Endothelial cell (in vitro differentiated cells): ENCODE data around the gene DYNC1I2. TPM values are rescaled to one million over a fixed set of nuclear protein-coding genes. Genes with fewer than 3 reads are reported as not detected.

ENCODE experiments used
- DNase-seq: peaks from one replicate; pipeline ENCODE4 v3.0.0; 2021; ENCODE audit warnings: low spot score
- H3K27ac Mint-ChIP-seq: one replicate; pipeline ENCODE4 v1.8.0; 2021; ENCODE audit warnings: mixed read lengths, inconsistent platforms; ENCODE audit not compliant: unreplicated experiment
- H3K27me3 Mint-ChIP-seq: one replicate; pipeline ENCODE4 v1.8.0; 2021; ENCODE audit warnings: mild to moderate bottlenecking, moderate library complexity, mixed read lengths, inconsistent platforms; ENCODE audit not compliant: unreplicated experiment
- H3K36me3 Mint-ChIP-seq: one replicate; pipeline ENCODE4 v1.8.0; 2021; ENCODE audit warnings: mild to moderate bottlenecking, low read depth, mixed read lengths, inconsistent platforms; ENCODE audit not compliant: unreplicated experiment
- H3K4me1 Mint-ChIP-seq: one replicate; pipeline ENCODE4 v1.8.0; 2021; ENCODE audit warnings: mild to moderate bottlenecking, mixed read lengths, inconsistent platforms; ENCODE audit not compliant: unreplicated experiment
- H3K4me3 Mint-ChIP-seq: one replicate; pipeline ENCODE4 v1.8.0; 2021; ENCODE audit warnings: mild to moderate bottlenecking, mixed read lengths, inconsistent platforms; ENCODE audit not compliant: unreplicated experiment
- H3K9me3 Mint-ChIP-seq: one replicate; pipeline ENCODE4 v1.8.0; 2021; ENCODE audit warnings: mixed read lengths, inconsistent platforms; ENCODE audit not compliant: unreplicated experiment
- CTCF ChIP-seq: fragments of 200-600 bp; sonication (generic); IDR thresholded peaks from one replicate; pipeline ENCODE4 v1.5.0; 2021; ENCODE audit warnings: antibody characterized with exemption; ENCODE audit not compliant: unreplicated experiment
- total RNA-seq: library from RNA; stranded (reverse); fragmentation: NEBNext Ultra II Directional; extraction: Animal tissue kit (Norgen Biotek cat#: 25700); gene quantifications from one replicate; pipeline ENCODE4 v1.2.1, GENCODE V29; 2021; ENCODE audit not compliant: unreplicated experiment

DYNC1I2 gene
- total RNA-seq, 1 donor from 2014 or later, result 121 TPM

GRCh38 chr2:171729952-171730317 lies 42.7 kb downstream of the DYNC1I2 start:
- peaks cover 40% of the 10 kb centered on the region for H3K36me3 Mint-ChIP-seq

GRCh38 chr2:171735991-171736710 lies 48.9 kb downstream of the DYNC1I2 start:
- no peaks in the 10 kb centered on the region for H3K9me3 Mint-ChIP-seq
- H3K4me3 Mint-ChIP-seq, result no peak overlapping the region
- no peak overlapping the region for H3K27ac Mint-ChIP-seq
- H3K27me3 Mint-ChIP-seq, result no peaks in the 10 kb centered on the region
- no peak for TF ChIP-seq CTCF
- peaks cover 34% of the 10 kb centered on the region for H3K36me3 Mint-ChIP-seq
- DNase-seq, result no peak
- no peaks in the 10 kb centered on the region for H3K4me1 Mint-ChIP-seq

More at GRCh38 chr2:171729952-171730317, 42.7 kb downstream of the DYNC1I2 start:
- H3K27ac Mint-ChIP-seq, result no peak overlapping the region
- H3K4me1 Mint-ChIP-seq, result no peaks in the 10 kb centered on the region
- H3K4me3 Mint-ChIP-seq, result no peak overlapping the region
- no peak for DNase-seq
- H3K9me3 Mint-ChIP-seq, result no peaks in the 10 kb centered on the region
- no peak for TF ChIP-seq CTCF
- no peaks in the 10 kb centered on the region for H3K27me3 Mint-ChIP-seq

- DNase-seq, result no peak
Observed at GRCh38 chr2:171741189-171741588, 53.9 kb downstream of the DYNC1I2 start.

GRCh38 chr2:171742760-171743159 lies 55.5 kb downstream of the DYNC1I2 start:
- Mint-ChIP-seq H3K4me1 (no peaks in the 10 kb centered on the region), H3K4me3 (no peak overlapping the region), H3K27ac (no peak overlapping the region), H3K27me3 (no peaks in the 10 kb centered on the region), H3K9me3 (no peaks in the 10 kb centered on the region), H3K36me3 (peaks cover 12% of the 10 kb centered on the region)
- no peak for TF ChIP-seq CTCF
- DNase-seq, result no peak

More at GRCh38 chr2:171741189-171741588, 53.9 kb downstream of the DYNC1I2 start:
- H3K4me3 Mint-ChIP-seq, result no peak overlapping the region
- H3K4me1 Mint-ChIP-seq, result no peaks in the 10 kb centered on the region
- no peaks in the 10 kb centered on the region for H3K9me3 Mint-ChIP-seq
- H3K27me3 Mint-ChIP-seq, result no peaks in the 10 kb centered on the region
- no peak for TF ChIP-seq CTCF
- H3K27ac Mint-ChIP-seq, result no peak overlapping the region
- H3K36me3 Mint-ChIP-seq, result peaks cover 16% of the 10 kb centered on the region

GRCh38 chr2:171745141-171745540 lies 57.9 kb downstream of the DYNC1I2 start:
- H3K4me1 Mint-ChIP-seq, result no peaks in the 10 kb centered on the region
- H3K27ac Mint-ChIP-seq, result no peak overlapping the region
- no peak overlapping the region for H3K4me3 Mint-ChIP-seq
- H3K36me3 Mint-ChIP-seq, result peaks cover 5% of the 10 kb centered on the region
- H3K27me3 Mint-ChIP-seq, result no peaks in the 10 kb centered on the region
- no peak for DNase-seq
- no peaks in the 10 kb centered on the region for H3K9me3 Mint-ChIP-seq
- TF ChIP-seq CTCF, result no peak
